GM18909 (cell line): ENCODE measurements around the gene CCDC102A.
A peak's percentile ranks its signal among the peaks of the same experiment; 100 is the strongest.

Source experiments
- ATAC-seq: cut with Tn5 transposase; IDR thresholded peaks from one replicate; pipeline ENCODE4 v1.9.1; 2021; ENCODE audit warnings: mild to moderate bottlenecking; ENCODE audit not compliant: unreplicated experiment, poor library complexity

Gene CCDC102A

DNA sequence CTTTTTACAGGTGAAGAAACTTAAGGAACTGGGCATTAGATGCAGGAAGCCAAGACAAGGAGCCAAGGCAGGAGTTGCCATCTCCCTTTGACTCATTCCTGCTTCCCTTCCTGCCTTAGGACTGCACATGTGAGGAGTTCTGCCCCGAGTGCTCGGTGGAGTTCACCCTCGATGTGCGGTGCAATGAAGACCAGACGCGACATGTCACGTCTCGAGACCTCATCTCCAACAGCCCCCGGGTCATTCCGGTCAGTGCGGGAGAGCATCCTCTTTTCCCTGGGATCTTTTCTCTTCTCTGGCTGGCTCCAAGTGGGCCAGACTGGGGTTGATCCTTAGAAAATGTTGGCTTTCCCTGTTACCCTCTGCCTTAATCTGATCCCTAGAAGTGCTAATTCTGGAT, 67.3 kb downstream of the CCDC102A start:
- ATAC-seq: no peak

DNA sequence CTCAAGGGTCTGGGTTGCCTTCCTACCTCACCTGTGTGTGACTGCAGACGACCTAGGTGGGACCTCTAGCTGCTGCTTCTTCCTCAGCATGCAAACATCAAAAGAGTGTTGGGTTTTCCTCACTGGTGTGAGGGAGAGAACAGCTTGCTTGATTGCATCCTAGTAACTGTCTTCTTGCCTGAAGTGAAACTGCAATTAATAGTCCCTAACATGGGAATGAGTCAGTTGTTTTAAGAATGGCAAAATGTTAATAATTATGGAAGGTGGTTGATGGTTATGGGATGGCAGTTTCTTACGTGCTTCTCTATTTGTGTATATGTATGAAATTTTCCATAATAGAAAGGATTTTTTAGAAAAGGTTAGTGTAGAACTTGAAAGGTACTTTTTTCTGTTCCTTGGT, 68.0 kb downstream of the CCDC102A start:
- no peak for ATAC-seq

DNA sequence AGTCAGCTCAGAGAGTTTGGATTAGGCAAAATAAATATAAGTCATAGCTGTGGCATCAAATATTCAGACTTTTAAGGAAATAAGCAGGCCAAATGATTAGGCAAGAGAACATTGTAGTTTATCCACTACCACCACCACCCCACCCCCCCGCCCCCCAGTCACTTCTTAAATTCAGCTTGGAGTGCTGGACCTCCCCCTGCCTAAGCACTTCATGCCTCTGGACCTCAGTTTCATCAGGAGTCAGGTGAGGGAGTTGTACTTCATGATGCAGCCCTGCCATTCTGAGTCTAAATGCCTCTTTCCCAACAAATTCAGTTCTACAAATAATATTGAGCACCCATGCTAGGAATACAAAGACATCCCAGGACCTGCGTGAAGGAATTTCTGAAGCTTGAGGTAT, 71.8 kb downstream of the CCDC102A start:
- no peak for ATAC-seq

DNA sequence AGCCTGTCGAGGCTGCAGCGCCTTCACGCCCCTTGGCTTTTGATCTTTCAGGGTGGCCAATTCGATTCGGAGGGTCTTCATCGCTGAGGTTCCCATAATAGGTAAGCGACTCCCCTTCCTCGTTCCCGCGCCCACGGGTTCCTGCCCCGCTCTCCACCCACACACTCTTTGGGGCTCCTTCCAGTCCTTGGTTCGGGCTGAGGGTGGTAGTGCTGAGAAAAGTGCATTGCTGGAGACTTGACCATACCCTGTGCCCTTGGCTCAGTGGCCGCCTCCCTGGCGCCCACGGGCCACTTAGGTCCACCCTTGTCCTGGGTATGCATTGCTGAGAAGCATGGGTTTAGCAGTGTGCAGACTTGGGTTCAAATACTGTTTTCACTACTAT, 73.4 kb downstream of the CCDC102A start:
- peak; percentile 18 for ATAC-seq

DNA sequence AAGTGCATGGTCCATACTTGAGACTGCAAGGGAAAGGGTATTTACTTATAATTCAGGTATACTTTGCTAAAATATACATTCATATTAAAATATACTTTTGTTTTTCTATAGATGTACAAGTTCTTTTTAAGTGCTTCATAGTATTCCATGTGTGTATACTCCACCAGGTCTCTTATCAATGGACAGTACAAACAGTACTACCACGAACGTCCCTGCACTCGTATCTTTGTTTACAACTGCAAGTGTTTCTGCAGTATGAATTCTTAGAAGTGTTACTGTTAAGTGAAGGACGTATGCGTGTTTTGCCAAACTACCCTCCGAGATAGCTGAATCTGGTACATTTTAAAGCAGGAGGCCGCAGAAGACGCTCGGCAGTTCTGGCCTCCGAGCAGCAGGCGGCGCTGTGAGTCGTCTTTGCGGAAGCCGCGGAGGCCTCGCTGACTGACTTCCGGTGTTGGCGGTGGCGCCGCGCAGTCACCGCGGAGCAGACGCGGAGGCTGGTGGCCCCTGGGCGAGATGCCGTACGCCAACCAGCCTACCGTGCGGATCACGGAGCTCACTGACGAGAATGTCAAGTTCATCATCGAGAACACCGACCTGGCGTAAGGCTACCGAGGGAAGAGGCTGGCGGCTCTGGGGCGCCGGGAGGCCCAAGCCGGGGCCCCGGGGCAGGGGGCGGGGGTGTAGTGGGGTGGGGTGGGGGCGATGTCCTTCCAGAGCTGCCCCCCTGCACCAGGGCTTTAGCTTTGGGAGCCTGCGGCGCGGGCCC, 74.0 kb downstream of the CCDC102A start, which contains the start of gene POLR2C:
Gene POLR2C (plus strand): TSS at position 471 of the 769 bp plus-strand sequence. CDS start 46 bp downstream, at position 517.
- peak; percentile 84 for ATAC-seq
